ENCODE data around the gene RS1.

- TF ChIP-seq EP300 (IDR thresholded peaks at IDR 0.05) (no peak), POLR2A (IDR thresholded peaks at IDR 0.05; ENCODE audit: low read length) (no peak), FOXS1 (CRISPR knock-in tag; IDR thresholded peaks at IDR 0.05) (no peak), CTCF (IDR thresholded peaks at IDR 0.05) (no peak)
Observed at GRCh38 chrX:18691431-18691830, 19.5 kb upstream of the RS1 start.
